G401.6 (cell line): Measurements from ENCODE around the gene IQCK.

Experiments
- FAIRE-seq: peaks from 2 replicates; lab custom pipeline; 2012; peaks lifted over from hg19 to GRCh38; lab: Jason Lieb, UNC

Gene IQCK

GRCh38 chr16:19885451-19886072 is 167.5 kb downstream of the IQCK start:
- FAIRE-seq: no peak

GRCh38 chr16:19886073-19886941 is 168.2 kb downstream of the IQCK start:
- FAIRE-seq: peak; percentile 91

DNA sequence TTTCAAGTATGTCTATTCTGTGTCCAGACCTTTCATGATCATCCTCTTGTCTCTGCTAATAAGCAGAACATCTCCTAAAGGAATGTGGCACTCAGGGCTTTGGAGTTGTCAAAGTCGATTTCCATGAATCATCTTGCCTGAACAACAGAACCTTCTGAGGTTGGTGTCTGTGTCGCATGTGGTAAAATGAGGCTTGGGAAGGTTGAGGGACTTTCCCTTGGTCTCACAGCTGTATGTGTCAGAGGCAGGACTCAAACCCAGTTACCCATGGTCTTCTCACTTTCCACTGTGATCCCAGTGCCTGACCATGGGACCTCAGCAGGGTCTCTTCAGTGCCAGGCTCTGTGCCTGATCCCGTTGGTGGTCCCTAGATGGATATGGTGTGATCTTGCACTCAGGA is 170.8 kb downstream of the IQCK start:
- no peak for FAIRE-seq

DNA sequence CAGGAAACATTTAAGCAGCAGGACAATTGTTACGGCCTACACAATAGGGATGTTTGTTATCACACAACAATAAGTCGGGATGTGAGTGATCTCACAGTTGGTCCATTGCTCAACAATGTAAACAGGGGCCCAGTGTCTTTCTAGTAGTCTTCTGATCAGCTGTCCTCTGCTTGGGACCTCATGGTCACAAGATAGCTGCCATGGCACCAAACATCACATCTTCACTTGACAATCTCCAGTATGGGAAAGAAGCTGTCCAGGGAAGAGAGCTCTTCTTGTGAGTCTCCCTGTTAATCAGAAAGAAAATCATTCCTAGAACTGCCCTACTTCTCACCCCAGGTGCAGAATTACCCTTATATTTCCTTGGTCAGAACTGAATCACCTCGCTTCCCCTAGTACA is 172.8 kb downstream of the IQCK start:
- no peak for FAIRE-seq

GRCh38 chr16:19892902-19893301 is 174.8 kb downstream of the IQCK start:
- FAIRE-seq: no peak

- FAIRE-seq: no peak
Measured at GRCh38 chr16:19894586-19894985, 176.5 kb downstream of the IQCK start.

DNA sequence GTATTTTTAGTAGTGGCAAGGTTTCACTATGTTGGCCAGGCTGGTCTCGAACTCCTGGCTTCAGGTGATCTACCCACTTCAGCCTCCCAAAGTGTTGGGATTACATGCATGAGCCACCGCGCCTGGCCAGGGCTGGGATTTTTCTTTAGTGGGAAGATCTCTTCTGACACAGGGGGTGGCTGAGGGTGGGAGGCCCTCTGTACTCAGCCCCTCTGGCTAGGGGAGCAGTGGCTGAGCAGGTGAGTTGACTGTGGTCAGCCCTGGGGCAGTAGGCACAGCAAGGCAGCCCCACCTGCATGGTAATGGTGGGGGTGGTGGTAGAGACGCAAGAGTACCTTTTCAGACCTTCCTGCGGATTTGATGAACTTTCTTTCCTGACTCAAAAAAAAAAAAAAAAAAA is 178.9 kb downstream of the IQCK start:
- no peak for FAIRE-seq

- FAIRE-seq: no peak
Measured at GRCh38 chr16:19898166-19898565, 180.1 kb downstream of the IQCK start.

DNA sequence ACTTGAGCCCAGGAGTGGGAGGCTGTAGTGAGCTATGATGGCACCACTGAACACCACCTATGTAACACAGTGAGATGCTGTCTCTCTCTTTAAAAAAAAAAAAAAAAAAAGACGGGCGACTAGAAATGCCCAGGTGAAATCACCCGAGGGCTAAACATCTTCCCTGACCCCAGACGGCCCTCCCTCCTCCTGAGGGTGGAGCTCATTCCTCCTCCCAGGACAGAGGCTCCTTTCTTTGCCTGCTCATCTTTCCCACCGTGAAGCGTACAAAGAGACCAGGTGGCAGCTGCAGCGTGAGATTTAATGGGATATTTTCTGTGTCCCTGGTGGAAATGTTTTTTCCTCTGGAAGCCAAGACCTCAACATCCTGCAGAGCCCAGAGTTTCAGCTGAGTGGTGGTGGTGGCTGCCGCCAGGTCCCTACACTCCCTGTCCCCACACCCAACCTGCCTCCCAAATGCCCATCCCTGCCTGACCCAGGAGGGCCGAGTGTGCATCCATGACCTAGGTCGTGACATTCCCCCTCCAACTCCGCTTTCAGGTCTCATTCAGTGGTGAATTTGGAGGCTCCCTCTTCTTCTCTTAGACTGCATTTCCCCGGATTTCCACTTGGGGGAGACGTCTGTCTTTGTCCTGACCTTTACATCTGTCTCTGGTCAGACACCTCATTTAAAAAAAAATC is 181.0 kb downstream of the IQCK start:
- peak; percentile 88 for FAIRE-seq

DNA sequence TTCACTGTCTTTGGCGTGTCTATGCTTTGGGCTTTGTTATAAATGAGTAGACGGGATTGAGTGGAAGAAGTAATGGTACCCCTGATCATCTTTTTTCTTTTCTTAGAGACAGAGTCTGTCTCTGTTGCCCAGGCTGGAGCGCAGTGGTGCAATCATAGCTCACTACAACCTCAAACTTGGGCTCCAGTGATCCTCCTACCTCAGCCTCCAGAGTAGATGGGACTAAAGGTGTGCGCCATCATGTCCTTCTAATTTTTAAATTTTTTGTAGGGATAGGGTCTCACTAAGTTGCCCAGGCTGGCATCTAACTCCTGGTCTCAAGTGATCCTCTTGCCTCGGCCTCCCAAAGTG is 181.5 kb downstream of the IQCK start:
- FAIRE-seq: no peak

DNA sequence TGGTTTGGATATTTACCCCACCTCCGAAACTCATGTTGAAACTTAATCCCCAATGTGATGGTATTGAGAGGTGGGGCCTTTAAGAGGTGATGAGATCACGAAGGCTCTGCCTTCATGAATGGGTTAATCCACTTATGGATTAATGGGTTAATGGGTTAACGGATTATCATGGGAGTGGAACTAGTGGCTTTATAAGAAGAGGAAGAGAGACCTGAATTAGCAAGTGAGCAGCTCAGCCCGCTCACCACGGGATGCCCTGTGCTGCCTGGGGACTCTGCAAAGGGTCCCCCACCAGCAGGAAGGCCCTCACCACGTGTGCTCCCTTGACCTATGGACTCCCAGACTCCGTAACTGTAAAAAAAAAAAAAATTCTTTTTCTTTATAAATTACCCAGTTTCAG is 183.1 kb downstream of the IQCK start:
- no peak for FAIRE-seq

DNA sequence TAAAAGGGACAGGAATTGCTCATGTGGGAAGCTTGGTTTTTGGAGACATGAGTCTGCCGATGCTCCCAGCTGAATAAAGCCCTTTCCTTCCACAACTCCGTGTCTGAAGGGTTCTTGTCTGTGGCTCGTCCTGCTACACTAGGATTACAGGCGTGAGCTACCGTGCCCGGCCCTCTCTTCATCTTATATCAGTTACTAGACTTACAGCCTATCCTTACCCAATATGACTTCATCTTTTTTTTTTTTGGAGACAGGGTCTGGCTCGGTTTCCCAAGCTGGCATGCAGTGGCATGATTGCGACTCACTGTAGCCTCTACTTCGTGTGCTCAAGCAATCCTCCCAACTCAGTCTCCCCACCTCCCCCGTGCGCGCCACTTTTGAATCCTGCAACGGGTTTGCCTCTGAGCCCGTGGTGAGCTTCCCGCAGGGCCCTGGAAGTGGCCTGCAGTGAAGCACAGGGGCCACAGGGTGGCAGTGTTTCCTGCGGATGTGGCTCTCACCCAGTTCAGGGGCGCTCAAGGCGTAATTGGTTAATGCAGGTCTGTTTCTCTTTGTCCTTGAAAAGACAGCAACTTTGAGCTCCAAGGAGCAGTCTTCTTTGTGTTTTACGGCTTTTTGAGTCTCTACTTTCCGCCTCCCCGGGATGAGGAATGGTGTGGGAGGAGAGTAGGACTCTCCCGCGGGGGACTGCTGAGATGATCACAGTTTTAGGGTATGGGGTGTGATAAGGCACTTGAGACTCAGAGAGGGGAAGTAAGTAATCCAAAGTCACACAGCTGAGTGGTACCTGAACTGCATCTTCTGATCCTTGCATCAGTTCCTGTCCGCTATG is 189.3 kb downstream of the IQCK start:
- FAIRE-seq: peak; percentile 17
